ENCODE data around the gene SOHLH1.

The SOHLH1 gene

GRCh38 chr9:135701959-135702721 is 2.9 kb upstream of the SOHLH1 start, which contains the start of gene KCNT1:
Gene KCNT1 (plus strand): TSS chr9:135702185. CDS start chr9:135702259, 74 bp downstream.
- DNase-seq, result peak; percentile 55

DNA sequence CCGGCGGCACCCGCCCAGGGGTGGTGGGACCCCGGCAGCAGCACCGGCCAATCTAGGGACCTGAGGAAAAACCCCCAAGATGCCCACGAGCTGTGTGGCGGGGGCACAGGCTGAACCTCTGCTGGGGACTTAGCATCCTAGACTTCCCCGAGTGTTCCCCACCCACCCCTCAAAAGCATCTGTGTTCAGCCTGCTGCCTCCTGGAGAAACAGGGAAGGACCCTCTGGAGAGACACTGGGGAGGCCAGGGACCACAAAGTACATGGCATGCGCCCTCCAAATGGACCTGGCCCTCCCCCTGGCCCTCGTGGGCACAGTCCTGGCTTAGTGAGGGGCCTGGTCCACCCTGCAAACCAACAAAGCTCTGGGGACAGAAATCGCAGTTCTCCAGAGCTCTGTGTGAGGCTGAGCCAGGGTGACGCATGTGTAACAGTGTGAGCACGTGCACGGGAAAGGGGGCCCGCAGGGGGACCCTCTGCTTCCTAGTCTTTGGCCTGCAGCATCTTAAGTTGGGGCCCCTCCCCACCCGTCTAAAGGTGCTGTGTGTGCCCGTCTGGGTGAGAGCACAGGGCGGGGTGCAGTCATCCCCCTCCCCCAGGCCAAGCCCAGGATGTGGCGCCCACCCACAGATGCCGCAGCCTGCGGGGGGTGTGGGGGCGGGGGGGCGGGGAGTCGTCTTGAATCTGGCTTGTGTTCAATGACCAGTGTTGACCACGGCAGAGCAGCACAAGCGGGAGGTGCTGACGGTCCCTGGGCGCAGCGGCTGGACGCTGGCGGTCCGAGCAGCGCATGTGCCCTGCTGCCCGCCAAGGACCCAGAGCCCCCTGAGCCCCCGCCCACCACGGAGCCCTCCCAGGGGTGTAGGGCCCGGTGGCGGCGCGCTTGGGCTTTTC is 2.0 kb upstream of the SOHLH1 start:
- DNase-seq, result no peak

DNA sequence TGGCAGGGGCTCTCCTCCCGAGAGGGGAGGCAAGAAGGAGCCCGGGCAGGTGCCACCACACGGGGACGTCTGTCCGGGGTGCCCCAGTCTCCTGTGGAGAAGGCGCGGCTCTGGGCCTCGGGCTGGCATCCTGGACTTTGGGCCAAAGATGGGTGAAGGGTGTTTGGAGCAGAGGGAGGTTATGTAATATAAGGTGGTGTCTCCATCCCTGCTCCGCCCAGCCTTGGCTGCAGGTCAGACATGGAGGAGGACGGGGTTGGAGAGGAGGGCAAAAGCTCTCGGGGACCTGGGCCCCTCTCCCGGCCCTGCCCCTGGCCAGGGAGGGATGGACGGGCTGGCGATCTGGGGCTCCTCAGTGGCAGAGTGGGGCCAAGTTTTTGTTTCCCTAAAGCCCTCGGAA is 1.2 kb upstream of the SOHLH1 start:
- no peak for DNase-seq

DNA sequence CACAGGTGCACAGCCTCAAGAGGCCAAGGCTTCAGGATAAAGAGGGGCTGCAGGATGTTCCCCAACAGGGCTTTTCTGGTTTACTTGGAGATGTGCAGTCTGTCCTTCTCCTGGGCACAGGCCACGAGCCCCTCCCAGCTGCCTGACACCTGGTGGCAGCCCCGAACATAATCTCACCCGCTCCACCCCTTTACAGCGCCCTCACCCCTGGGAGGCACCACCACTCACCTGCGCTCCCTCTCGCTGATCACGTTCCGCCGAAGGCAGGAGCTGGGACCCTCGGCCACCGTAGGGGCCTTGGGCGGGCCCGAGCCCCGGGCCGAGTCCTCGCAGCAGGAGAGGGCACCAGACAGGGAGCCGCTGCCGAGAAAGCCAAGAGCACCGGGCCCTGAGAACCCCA is 514 bp downstream of the SOHLH1 start:
- no peak for DNase-seq

DNA sequence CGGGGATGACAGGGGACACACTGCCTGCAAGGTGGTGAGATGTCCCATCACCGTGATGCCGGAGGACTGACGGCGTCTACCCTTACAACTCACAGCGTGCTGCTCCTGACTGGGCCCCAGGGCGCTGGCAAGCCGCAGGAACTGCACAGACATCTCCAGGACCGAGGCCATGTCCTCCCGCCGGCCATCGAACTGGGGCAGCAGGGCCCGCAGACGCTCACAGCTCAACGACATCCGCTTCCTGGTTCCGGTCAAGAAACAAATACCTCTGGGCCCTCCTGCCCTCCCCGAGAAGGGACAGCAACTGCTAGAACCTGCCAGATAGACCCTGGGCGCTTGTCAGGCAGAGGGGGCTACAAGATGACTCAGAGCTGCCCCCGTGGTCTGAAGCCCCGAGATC is 1.0 kb downstream of the SOHLH1 start:
- no peak for DNase-seq

- no peak for DNase-seq
Observed at GRCh38 chr9:135697226-135697625, 2.1 kb downstream of the SOHLH1 start.

- DNase-seq, result no peak
Observed at GRCh38 chr9:135696446-135696845, 2.8 kb downstream of the SOHLH1 start.

DNA sequence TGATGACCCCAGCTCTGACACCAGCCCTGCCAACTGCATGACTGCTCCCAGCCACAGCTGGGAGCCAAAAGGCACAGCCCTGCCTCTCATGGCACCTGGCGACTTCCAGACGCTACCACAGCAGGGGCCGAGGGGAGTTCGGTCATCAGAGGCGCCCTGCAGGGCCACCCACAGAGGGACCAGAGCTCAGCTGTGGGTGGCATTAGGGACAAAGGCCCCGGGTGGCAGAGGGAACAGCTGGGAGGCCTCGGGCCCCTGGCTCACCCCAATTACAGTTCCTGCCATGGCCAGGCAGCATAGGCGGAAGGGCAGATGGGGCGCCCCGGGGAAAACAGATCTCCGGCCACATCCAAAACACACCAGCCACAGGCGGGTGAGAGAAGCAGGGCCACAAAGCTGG is 3.6 kb downstream of the SOHLH1 start:
- DNase-seq, result no peak

- no peak for DNase-seq
Observed at GRCh38 chr9:135695036-135695435, 4.2 kb downstream of the SOHLH1 start.

DNA sequence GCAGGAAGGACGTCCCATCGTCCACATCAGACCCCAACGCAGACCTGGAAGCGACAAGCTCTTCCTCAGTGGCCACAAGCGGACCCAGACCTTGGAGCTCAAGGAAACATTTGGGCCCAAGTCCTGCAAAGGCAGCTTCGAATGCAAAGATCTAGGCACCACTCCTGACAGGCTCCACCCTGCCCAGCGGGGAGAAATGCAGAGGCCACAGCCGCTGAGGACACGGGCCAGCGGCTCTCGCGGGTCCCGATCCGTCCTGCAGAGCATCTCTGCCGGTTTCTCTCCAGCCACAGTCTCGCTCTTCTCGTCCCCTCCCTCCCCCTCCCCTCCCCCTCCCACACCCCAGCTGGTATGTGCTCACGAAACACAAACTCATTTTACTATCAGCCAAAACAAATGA is 4.9 kb downstream of the SOHLH1 start:
- DNase-seq, result no peak

- DNase-seq, result no peak
Observed at GRCh38 chr9:135693771-135694170, 5.5 kb downstream of the SOHLH1 start.

- DNase-seq, result no peak
Observed at GRCh38 chr9:135693265-135693664, 6.0 kb downstream of the SOHLH1 start.

- DNase-seq, result no peak
Observed at GRCh38 chr9:135692410-135692809, 6.9 kb downstream of the SOHLH1 start.

DNA sequence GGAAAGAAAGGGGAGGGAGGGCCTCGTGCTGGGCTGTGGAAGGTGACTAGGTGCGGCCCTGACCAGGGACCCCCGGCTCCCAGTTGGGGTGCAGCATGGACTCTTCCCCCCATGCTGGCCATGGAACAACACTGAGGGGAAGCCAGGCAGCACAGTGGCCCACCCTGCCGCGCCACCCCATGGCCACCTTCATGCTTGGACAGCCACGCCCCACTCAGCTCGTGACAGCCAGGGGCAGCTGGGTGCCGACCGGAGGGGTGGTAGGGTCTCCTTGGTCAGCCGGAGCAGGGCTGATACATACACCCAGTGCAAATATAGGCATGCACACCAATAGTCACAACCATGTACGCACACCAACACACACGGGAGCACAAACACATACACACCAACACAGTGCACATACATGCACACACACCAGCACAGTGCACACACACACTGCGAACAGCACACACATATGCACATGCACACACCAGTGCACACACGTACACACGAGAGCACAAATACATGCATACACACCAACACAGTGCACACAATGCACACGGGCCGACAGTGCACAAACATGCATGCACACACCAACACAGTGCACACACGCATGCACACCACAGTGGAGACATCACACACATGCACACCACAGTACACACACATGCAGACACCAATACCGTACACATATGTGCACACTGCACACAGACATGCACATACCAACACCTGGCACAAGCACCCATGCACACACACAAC is 8.3 kb downstream of the SOHLH1 start:
- no peak for DNase-seq

GRCh38 chr9:135689011-135689410 is 10.3 kb downstream of the SOHLH1 start:
- no peak for DNase-seq

GRCh38 chr9:135687216-135687615 is 12.1 kb downstream of the SOHLH1 start:
- DNase-seq, result no peak

- DNase-seq, result no peak
Observed at GRCh38 chr9:135684691-135685090, 14.6 kb downstream of the SOHLH1 start.

GRCh38 chr9:135683401-135684034 is 15.8 kb downstream of the SOHLH1 start:
- no peak for DNase-seq

DNA sequence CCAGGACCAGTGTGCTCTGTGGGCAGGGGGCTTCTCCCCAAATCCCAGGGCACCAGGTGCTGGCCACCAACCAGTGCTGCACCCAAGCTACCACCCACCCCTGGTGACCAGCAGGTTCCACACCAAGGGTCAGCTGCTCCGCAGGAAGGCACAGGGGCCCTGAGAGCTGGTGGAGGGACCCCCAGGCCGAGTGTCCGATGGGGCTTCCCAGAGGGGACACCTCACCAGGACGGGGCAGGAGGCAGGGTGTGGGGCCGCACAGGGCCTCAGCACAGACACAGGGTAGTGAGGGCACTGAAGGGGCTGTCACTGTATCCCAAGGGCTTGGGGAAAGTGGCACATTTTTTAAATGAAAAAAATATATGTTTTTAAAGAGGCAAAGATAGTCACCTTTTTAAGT is 18.1 kb downstream of the SOHLH1 start:
- DNase-seq, result no peak

- no peak for DNase-seq
Observed at GRCh38 chr9:135680056-135680455, 19.2 kb downstream of the SOHLH1 start.

DNA sequence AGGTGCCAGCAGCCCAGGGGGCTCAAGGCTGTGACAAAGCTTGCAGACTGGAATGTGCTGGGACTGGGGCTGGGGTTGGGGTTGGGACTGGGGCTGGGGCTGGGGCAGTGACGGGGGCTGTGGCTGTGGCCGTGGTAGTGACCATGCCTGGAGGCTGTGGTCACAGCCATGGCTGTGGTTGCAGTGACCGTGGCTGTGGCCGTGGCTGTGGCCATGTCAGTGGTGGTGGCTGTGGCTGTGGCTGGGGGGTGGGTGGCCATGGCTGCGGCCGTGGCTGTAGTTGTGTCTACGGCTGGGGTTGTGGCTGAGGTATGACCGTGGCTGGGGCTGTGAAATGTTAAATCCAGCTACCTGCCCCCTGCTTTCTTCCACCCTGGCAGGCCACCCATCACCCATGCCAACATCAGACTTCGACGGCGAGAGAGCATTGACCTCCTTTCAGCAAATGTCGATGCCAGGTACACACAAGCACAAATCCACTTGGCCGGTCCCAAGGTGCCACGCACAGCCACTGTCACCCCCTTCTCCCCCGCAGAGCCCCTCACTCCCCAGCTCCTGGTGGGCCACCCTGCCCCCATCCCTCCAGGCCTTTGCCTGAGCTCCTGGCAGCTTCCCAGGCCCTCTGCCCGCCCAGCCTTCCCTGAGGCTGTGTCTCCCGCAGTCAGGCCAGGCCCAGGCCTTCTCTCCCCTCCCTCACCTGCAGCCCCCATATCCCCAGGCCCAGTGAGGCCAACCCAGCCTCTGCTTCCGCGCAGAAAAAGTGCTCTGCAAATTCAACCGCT is 20.9 kb downstream of the SOHLH1 start:
- DNase-seq, result no peak

- DNase-seq, result no peak
Observed at GRCh38 chr9:135677641-135678168, 21.6 kb downstream of the SOHLH1 start.

Data from CD4-positive, alpha-beta T cell treated with Interleukin-6 for 4 hours (primary cell).